ENCODE results near the gene S100B.
"Not testable (repeated sequence)": the region's sequence is repeated elsewhere in the genome, so short reads cannot be mapped to it uniquely, and the experiment has no call there.

GRCh38 chr21:46630915-46631314 lies 26.0 kb upstream of the S100B start:
- not testable (repeated sequence) for TF ChIP-seq TAF1 (IDR thresholded peaks at IDR 0.05; ENCODE audit: low read depth, low read length); POLR2A (IDR thresholded peaks at IDR 0.05; ENCODE audit: control extremely low read depth in 1 of 2, low read depth in 2 of 2, low read length in 2 of 2); EZH2 (IDR thresholded peaks at IDR 0.05; ENCODE audit: low read depth, low read length, severe bottlenecking); MAX (IDR thresholded peaks at IDR 0.05); CEBPB (IDR thresholded peaks at IDR 0.05; ENCODE audit: low read depth, low read length); CTCF (IDR thresholded peaks at IDR 0.05; ENCODE audit: control extremely low read depth in 1 of 3, insufficient read depth in 1 of 3, low read depth in 1 of 3, low read length in 3 of 3); EP300 (IDR thresholded peaks at IDR 0.05; ENCODE audit: borderline replicate concordance in 1 of 2, low read depth in 2 of 2, low read length in 2 of 2); BRCA1 (IDR thresholded peaks at IDR 0.05; ENCODE audit: low read depth, low read length); POU5F1 (IDR thresholded peaks at IDR 0.05; ENCODE audit: low read depth, low read length); POLR2AphosphoS5 (IDR thresholded peaks at IDR 0.05; ENCODE audit: low read depth, low read length)

All from H1 (cell line).